ENCODE measurements around the gene CDC73. TPM values are rescaled to one million over a fixed set of nuclear protein-coding genes. Genes with fewer than 3 reads are reported as not detected.

Gene CDC73
- total RNA-seq, 1 experiment from 2014 or later = 10.0 TPM

- no peak overlapping the region for H3K9ac ChIP-seq (ENCODE audit: low read length)
- no peak overlapping the region for H3K4me3 ChIP-seq (ENCODE audit: low read length)
- no peak overlapping the region for H2AFZ ChIP-seq (ENCODE audit: low read length)
- peaks cover 29% of the 10 kb centered on the region for H3K4me1 ChIP-seq (ENCODE audit: insufficient read depth, low read length)
- CTCF ChIA-PET = no interaction called here
- TF ChIP-seq CTCF (conservative IDR thresholded peaks at IDR 0.05; ENCODE audit: low read depth, low read length) = no peak
- no peak for TF ChIP-seq EZH2 (IDR thresholded peaks at IDR 0.05; ENCODE audit: low read length, unreplicated experiment)
- no peak for TF ChIP-seq EZH2phosphoT487 (IDR thresholded peaks at IDR 0.05; ENCODE audit: borderline replicate concordance, low read length)
- no peaks in the 10 kb centered on the region for H3K36me3 ChIP-seq (ENCODE audit: low read depth, low read length)
- H4K20me1 ChIP-seq (ENCODE audit: low read length) = peaks cover 8% of the 10 kb centered on the region
- ATAC-seq (no peak), DNase-seq (no peak)
- no peak overlapping the region for H3K4me2 ChIP-seq (ENCODE audit: low read length)
- no peaks in the 10 kb centered on the region for H3K9me2 ChIP-seq (replicated peaks; ENCODE audit: low read length)
- H3K79me2 ChIP-seq (ENCODE audit: low read length) = peaks cover 19% of the 10 kb centered on the region
- no peaks in the 10 kb centered on the region for H3K27me3 ChIP-seq (ENCODE audit: low read length)
- no TSS peak for BruUV-seq (replicated peaks)
- H3K27ac ChIP-seq (ENCODE audit: low read length) = no peak overlapping the region
- peaks cover 3% of the 10 kb centered on the region for H3F3A ChIP-seq (ENCODE audit: low read length, unreplicated experiment)
- POLR2A ChIA-PET (ENCODE audit: unreplicated experiment) = no interaction called here
- no peaks in the 10 kb centered on the region for H3K9me3 ChIP-seq (ENCODE audit: low read length)
- intact Hi-C loops (cut with micrococcal nuclease) = loop anchor here (10.0 kb wide), 1 partner anchor 644 kb away; no protein-coding TSS in a partner anchor
Measured at GRCh38 chr1:193118803-193119730, 2.8 kb upstream of the CDC73 start.

GRCh38 chr1:193120604-193121166 is 1.1 kb upstream of the CDC73 start:
- CTCF ChIA-PET = no interaction called here
- TF ChIP-seq EZH2 (IDR thresholded peaks at IDR 0.05; ENCODE audit: low read length, unreplicated experiment) (no peak), EZH2phosphoT487 (IDR thresholded peaks at IDR 0.05; ENCODE audit: borderline replicate concordance, low read length) (no peak), CTCF (conservative IDR thresholded peaks at IDR 0.05; ENCODE audit: low read depth, low read length) (no peak)
- Histone ChIP-seq H3K36me3 (ENCODE audit: low read depth, low read length) (peaks cover 2% of the 10 kb centered on the region; the same call in 1 of the 2 replicates), H3F3A (ENCODE audit: low read length, unreplicated experiment) (peaks cover 3% of the 10 kb centered on the region), H3K9me3 (ENCODE audit: low read length) (no peaks in the 10 kb centered on the region), H3K4me2 (ENCODE audit: low read length) (0 out of 2 replicates have a peak overlapping the region, but pooled peaks have one; percentile 87), H3K27me3 (ENCODE audit: low read length) (no peaks in the 10 kb centered on the region), H4K20me1 (ENCODE audit: low read length) (peaks cover 15% of the 10 kb centered on the region), H3K27ac (ENCODE audit: low read length) (no peak overlapping the region), H3K9ac (ENCODE audit: low read length) (no peak overlapping the region), H2AFZ (ENCODE audit: low read length) (no peak overlapping the region), H3K9me2 (replicated peaks; ENCODE audit: low read length) (no peaks in the 10 kb centered on the region), H3K4me1 (ENCODE audit: insufficient read depth, low read length) (peaks cover 26% of the 10 kb centered on the region), H3K4me3 (ENCODE audit: low read length) (peak overlapping the region; percentile 81; the same call in 1 of the 2 replicates), H3K79me2 (ENCODE audit: low read length) (peaks cover 35% of the 10 kb centered on the region)
- intact Hi-C loops (cut with micrococcal nuclease) = loop anchor here (5.0 kb wide), 1 partner anchor 63 kb away; the partner anchor contains the start of genes RO60 and UCHL5
- ATAC-seq (no peak), DNase-seq (no peak)
- POLR2A ChIA-PET (ENCODE audit: unreplicated experiment) = no interaction called here
- no TSS peak for BruUV-seq (replicated peaks)

Data from PC-3 (cell line).